ENCODE results near the gene LIMCH1. TPM values are rescaled to one million over a fixed set of nuclear protein-coding genes. Genes with fewer than 3 reads are reported as not detected.

The LIMCH1 gene
- total RNA-seq, 5 donors from 2014 or later (not counting 1 experiment from before 2014, with no cell fraction given) = 0.15 to 0.38 (median 0.30) TPM

GRCh38 chr4:41683326-41683725, 145.4 kb downstream of the LIMCH1 start:
- no peaks in the 10 kb centered on the region for H3K36me3 Mint-ChIP-seq
- no peak for ATAC-seq (replicated peaks in 1 of 4)
- H3K9me3 ChIP-seq = no peaks in the 10 kb centered on the region
- H3K27ac Mint-ChIP-seq = no peak overlapping the region
- H3K4me1 Mint-ChIP-seq = no peaks in the 10 kb centered on the region
- peaks cover 0 to 1% of the 10 kb centered on the region in 2 donors for H3K27me3 Mint-ChIP-seq
- H3K9me3 Mint-ChIP-seq = no peaks in the 10 kb centered on the region
- H3K4me3 ChIP-seq (ENCODE audit: control insufficient read depth in 1 of 2, extremely low read depth in 1 of 2, low read length in 1 of 2) = no peak overlapping the region
- no peaks in the 10 kb centered on the region for H3K27me3 ChIP-seq (replicated peaks in 1 of 2; ENCODE audit: control insufficient read depth in 2 of 2, extremely low read depth in 1 of 2, insufficient read depth in 2 of 2, low read length in 1 of 2)
- ChIA-PET POLR2A (no interaction called here), CTCF (interaction anchor here in 1 of 2 donors (0.6 kb wide), 1 partner anchor 422 kb away, joined by 3 read pairs; no protein-coding TSS in a partner anchor)
- no peaks in the 10 kb centered on the region for H3K36me3 ChIP-seq (ENCODE audit: control insufficient read depth in 2 of 2, extremely low read depth in 1 of 2, insufficient read depth in 1 of 2, low read length in 1 of 2)
- no peak overlapping the region for H3K4me3 Mint-ChIP-seq
- H3K27ac ChIP-seq (ENCODE audit: low read length) = no peak overlapping the region
- DNase-seq = no peak
- no peaks in the 10 kb centered on the region for H3K4me1 ChIP-seq (ENCODE audit: control insufficient read depth in 1 of 2, extremely low read depth in 1 of 2, insufficient read depth in 2 of 2, low read length in 2 of 2)

- no peak overlapping the region for H3K4me3 ChIP-seq (ENCODE audit: control insufficient read depth in 1 of 2, extremely low read depth in 1 of 2, low read length in 1 of 2)
- ChIA-PET POLR2A (no interaction called here), CTCF (interaction anchor here in 1 of 2 donors (0.6 kb wide), 1 partner anchor 200 kb away, joined by 3 read pairs; no protein-coding TSS in a partner anchor)
- 80% methylated on average over 1 of the region's 8 CpGs for WGBS (ENCODE audit: insufficient coverage)
- no peaks in the 10 kb centered on the region for H3K9me3 ChIP-seq
- Mint-ChIP-seq H3K27me3 (peaks cover 0 to 4% of the 10 kb centered on the region in 2 donors), H3K9me3 (no peaks in the 10 kb centered on the region), H3K4me1 (no peaks in the 10 kb centered on the region), H3K4me3 (no peak overlapping the region), H3K27ac (no peak overlapping the region), H3K36me3 (no peaks in the 10 kb centered on the region)
- no peaks in the 10 kb centered on the region for H3K4me1 ChIP-seq (ENCODE audit: control insufficient read depth in 1 of 2, extremely low read depth in 1 of 2, insufficient read depth in 2 of 2, low read length in 2 of 2)
- DNase-seq (no peak), ATAC-seq (replicated peaks in 1 of 4) (no peak)
- H3K27ac ChIP-seq (ENCODE audit: low read length) = no peak overlapping the region
- no peaks in the 10 kb centered on the region for H3K36me3 ChIP-seq (ENCODE audit: control insufficient read depth in 2 of 2, extremely low read depth in 1 of 2, insufficient read depth in 1 of 2, low read length in 1 of 2)
- no peaks in the 10 kb centered on the region for H3K27me3 ChIP-seq (replicated peaks in 1 of 2; ENCODE audit: control insufficient read depth in 2 of 2, extremely low read depth in 1 of 2, insufficient read depth in 2 of 2, low read length in 1 of 2)
These were observed 148.9 kb downstream of the LIMCH1 start for GRCh38 chr4:41686893-41687292.

- no peaks in the 10 kb centered on the region for H3K27me3 ChIP-seq (replicated peaks in 1 of 2; ENCODE audit: control insufficient read depth in 2 of 2, extremely low read depth in 1 of 2, insufficient read depth in 2 of 2, low read length in 1 of 2)
- peaks cover 0 to 4% of the 10 kb centered on the region in 2 donors for H3K27me3 Mint-ChIP-seq
- ChIA-PET CTCF (interaction anchor here in 1 of 2 donors (0.6 kb wide), 1 partner anchor 561 kb away, joined by 3 read pairs; no protein-coding TSS in a partner anchor), POLR2A (interaction anchor here in 1 of 2 donors (0.6 kb wide), 1 partner anchor 268 kb away, joined by 4 read pairs; no protein-coding TSS in a partner anchor)
- peaks cover 0 to 2% (median under 1%) of the 10 kb centered on the region in 3 donors for H3K4me1 Mint-ChIP-seq
- H3K36me3 ChIP-seq (ENCODE audit: control insufficient read depth in 2 of 2, extremely low read depth in 1 of 2, insufficient read depth in 1 of 2, low read length in 1 of 2) = no peaks in the 10 kb centered on the region
- H3K9me3 Mint-ChIP-seq = no peaks in the 10 kb centered on the region
- WGBS (ENCODE audit: insufficient coverage) = 100% methylated on average over 3 of the region's 5 CpGs
- H3K27ac ChIP-seq (ENCODE audit: low read length) = no peak overlapping the region
- no peaks in the 10 kb centered on the region for H3K36me3 Mint-ChIP-seq
- no peaks in the 10 kb centered on the region for H3K9me3 ChIP-seq
- DNase-seq (no peak), ATAC-seq (replicated peaks in 1 of 4) (no peak)
- no peaks in the 10 kb centered on the region for H3K4me1 ChIP-seq (ENCODE audit: control insufficient read depth in 1 of 2, extremely low read depth in 1 of 2, insufficient read depth in 2 of 2, low read length in 2 of 2)
- H3K27ac Mint-ChIP-seq = no peak overlapping the region
- H3K4me3 ChIP-seq (ENCODE audit: control insufficient read depth in 1 of 2, extremely low read depth in 1 of 2, low read length in 1 of 2) = no peak overlapping the region
- no peak overlapping the region for H3K4me3 Mint-ChIP-seq
These were observed 150.0 kb downstream of the LIMCH1 start for GRCh38 chr4:41687971-41688370.

GRCh38 chr4:41692717-41693345, 154.9 kb downstream of the LIMCH1 start:
- POLR2A ChIA-PET = no interaction called here
- 67% methylated on average over 4 of the region's 12 CpGs for WGBS (ENCODE audit: insufficient coverage)
- no peaks in the 10 kb centered on the region for H3K9me3 ChIP-seq
- no peak for ATAC-seq (replicated peaks in 1 of 4)
- H3K27me3 Mint-ChIP-seq = peaks cover 3 to 4% of the 10 kb centered on the region in 2 donors
- no peak overlapping the region for H3K4me3 Mint-ChIP-seq
- CTCF ChIA-PET = interaction anchor here in 1 of 2 donors (0.7 kb wide), 1 partner anchor 240 kb away, joined by 3 read pairs; no protein-coding TSS in a partner anchor
- no peaks in the 10 kb centered on the region for H3K9me3 Mint-ChIP-seq
- H3K27me3 ChIP-seq (replicated peaks in 1 of 2; ENCODE audit: control insufficient read depth in 2 of 2, extremely low read depth in 1 of 2, insufficient read depth in 2 of 2, low read length in 1 of 2) = no peaks in the 10 kb centered on the region
- H3K27ac ChIP-seq (ENCODE audit: low read length) = no peak overlapping the region
- H3K36me3 ChIP-seq (ENCODE audit: control insufficient read depth in 2 of 2, extremely low read depth in 1 of 2, insufficient read depth in 1 of 2, low read length in 1 of 2) = no peaks in the 10 kb centered on the region
- no peaks in the 10 kb centered on the region for H3K36me3 Mint-ChIP-seq
- H3K4me1 Mint-ChIP-seq = peaks cover 0 to 2% (median 1%) of the 10 kb centered on the region in 3 donors
- peak in 12 of 35 experiments; percentile 0 to 35 (median 3) for DNase-seq
- no peak overlapping the region for H3K4me3 ChIP-seq (ENCODE audit: control insufficient read depth in 1 of 2, extremely low read depth in 1 of 2, low read length in 1 of 2)
- H3K4me1 ChIP-seq (ENCODE audit: control insufficient read depth in 1 of 2, extremely low read depth in 1 of 2, insufficient read depth in 2 of 2, low read length in 2 of 2) = no peaks in the 10 kb centered on the region
- no peak overlapping the region for H3K27ac Mint-ChIP-seq

GRCh38 chr4:41693629-41694028, 155.7 kb downstream of the LIMCH1 start:
- DNase-seq = no peak
- H3K4me3 ChIP-seq (ENCODE audit: control insufficient read depth in 1 of 2, extremely low read depth in 1 of 2, low read length in 1 of 2) = no peak overlapping the region
- WGBS (ENCODE audit: insufficient coverage) = no CpG with 5 or more reads among the region's 2 CpGs
- no peaks in the 10 kb centered on the region for H3K27me3 ChIP-seq (replicated peaks in 1 of 2; ENCODE audit: control insufficient read depth in 2 of 2, extremely low read depth in 1 of 2, insufficient read depth in 2 of 2, low read length in 1 of 2)
- H3K4me1 Mint-ChIP-seq = peaks cover 0 to 2% (median 1%) of the 10 kb centered on the region in 3 donors
- no peak overlapping the region for H3K4me3 Mint-ChIP-seq
- H3K27me3 Mint-ChIP-seq = peaks cover 3% of the 10 kb centered on the region in 2 donors
- no peak for ATAC-seq (replicated peaks in 1 of 4)
- no peaks in the 10 kb centered on the region for H3K9me3 ChIP-seq
- H3K27ac ChIP-seq (ENCODE audit: low read length) = no peak overlapping the region
- ChIA-PET CTCF (no interaction called here), POLR2A (no interaction called here)
- no peaks in the 10 kb centered on the region for H3K9me3 Mint-ChIP-seq
- no peaks in the 10 kb centered on the region for H3K36me3 ChIP-seq (ENCODE audit: control insufficient read depth in 2 of 2, extremely low read depth in 1 of 2, insufficient read depth in 1 of 2, low read length in 1 of 2)
- H3K27ac Mint-ChIP-seq = no peak overlapping the region
- no peaks in the 10 kb centered on the region for H3K4me1 ChIP-seq (ENCODE audit: control insufficient read depth in 1 of 2, extremely low read depth in 1 of 2, insufficient read depth in 2 of 2, low read length in 2 of 2)
- H3K36me3 Mint-ChIP-seq = no peaks in the 10 kb centered on the region

GRCh38 chr4:41696131-41696530, 158.2 kb downstream of the LIMCH1 start:
- Mint-ChIP-seq H3K27ac (no peak overlapping the region), H3K36me3 (no peaks in the 10 kb centered on the region), H3K4me3 (no peak overlapping the region), H3K9me3 (no peaks in the 10 kb centered on the region), H3K27me3 (peaks cover 3 to 4% of the 10 kb centered on the region in 2 donors), H3K4me1 (peaks cover 0 to 2% (median 1%) of the 10 kb centered on the region in 3 donors)
- ChIA-PET POLR2A (no interaction called here), CTCF (no interaction called here)
- no peak for ATAC-seq (replicated peaks in 1 of 4)
- WGBS (ENCODE audit: insufficient coverage) = no CpG with 5 or more reads among the region's 3 CpGs
- Histone ChIP-seq H3K9me3 (no peaks in the 10 kb centered on the region), H3K27me3 (replicated peaks in 1 of 2; ENCODE audit: control insufficient read depth in 2 of 2, extremely low read depth in 1 of 2, insufficient read depth in 2 of 2, low read length in 1 of 2) (no peaks in the 10 kb centered on the region), H3K36me3 (ENCODE audit: control insufficient read depth in 2 of 2, extremely low read depth in 1 of 2, insufficient read depth in 1 of 2, low read length in 1 of 2) (no peaks in the 10 kb centered on the region), H3K27ac (ENCODE audit: low read length) (no peak overlapping the region), H3K4me1 (ENCODE audit: control insufficient read depth in 1 of 2, extremely low read depth in 1 of 2, insufficient read depth in 2 of 2, low read length in 2 of 2) (no peaks in the 10 kb centered on the region), H3K4me3 (ENCODE audit: control insufficient read depth in 1 of 2, extremely low read depth in 1 of 2, low read length in 1 of 2) (no peak overlapping the region)
- DNase-seq = no peak
